HEK293 (cell line): ENCODE results near the gene TMEM170B.
A peak's percentile ranks its signal among the peaks of the same experiment; 100 is the strongest.

Experiments
- CTCF ChIA-PET: fragments of 350-600 bp; formaldehyde crosslinking; extraction: SDS; loops from one replicate; lab custom pipeline; 2021; ENCODE audit warnings: antibody characterized with exemption; lab: Yijun Ruan, JAX
- POLR2A ChIA-PET: fragments of 300-600 bp; formaldehyde crosslinking; extraction: SDS; loops from one replicate; lab custom pipeline; 2020; ENCODE audit warnings: antibody characterized with exemption, inconsistent platforms; lab: Yijun Ruan, JAX
- H3K27ac ChIP-seq: fragments of 200-500 bp; sonication (Bioruptor generic); 2 replicates; pipeline ENCODE4 v1.5.1; 2014; ENCODE audit warnings: low read depth, low read length, control low read depth, inconsistent platforms; ENCODE audit errors: extremely low read depth
- H3K36me3 ChIP-seq, 2 experiments: fragments of 200-500 bp in 1 of 2; sonication (Bioruptor generic) in 1 of 2; 1 replicate in 1 of 2; 2 replicates in 1 of 2; pipeline ENCODE4 v1.5.1; 2014 to 2017; ENCODE audit warnings: inconsistent platforms in 2 of 2, low read length in 2 of 2; ENCODE audit not compliant: control insufficient read depth in 2 of 2, insufficient read depth in 1 of 2
- H3K4me1 ChIP-seq: fragments of 200-500 bp; sonication (Bioruptor generic); 2 replicates; pipeline ENCODE4 v1.5.1; 2014; ENCODE audit warnings: mild to moderate bottlenecking, low read length, inconsistent platforms; ENCODE audit not compliant: control insufficient read depth, insufficient read depth
- H3K4me3 ChIP-seq: 2 replicates; pipeline ENCODE4 v1.5.1; 2011; ENCODE audit warnings: low read depth, mild to moderate bottlenecking, control low read depth, low read length, moderate library complexity
- H3K9me3 ChIP-seq: fragments of 200-500 bp; sonication (Bioruptor generic); 2 replicates; pipeline ENCODE4 v1.5.1; 2014; ENCODE audit warnings: low read depth, low read length, inconsistent platforms; ENCODE audit not compliant: control insufficient read depth, insufficient read depth
- EGR2 ChIP-seq: fragments of 450-650 bp; formaldehyde crosslinking; IDR thresholded peaks from 2 replicates; pipeline ENCODE4 v1.5.1; 2016; ENCODE audit warnings: low read depth, missing biosample characterization, missing genetic modification characterization
- KLF10 ChIP-seq: fragments of 450-650 bp; IDR thresholded peaks from 2 replicates; pipeline ENCODE4 v1.5.1; 2018; ENCODE audit warnings: missing biosample characterization, mild to moderate bottlenecking, missing genetic modification characterization
- MYNN ChIP-seq: fragments of 450-650 bp; formaldehyde crosslinking; IDR thresholded peaks from 2 replicates; pipeline ENCODE4 v1.5.1; 2016; ENCODE audit warnings: missing biosample characterization, missing genetic modification characterization, borderline replicate concordance
- SCRT1 ChIP-seq: fragments of 450-650 bp; formaldehyde crosslinking; IDR thresholded peaks from 2 replicates; pipeline ENCODE4 v1.5.1; 2016; ENCODE audit warnings: missing biosample characterization, missing genetic modification characterization, borderline replicate concordance
- SP2 ChIP-seq: fragments of 450-650 bp; formaldehyde crosslinking; IDR thresholded peaks from 2 replicates; pipeline ENCODE4 v1.5.1; 2016; ENCODE audit warnings: missing biosample characterization, missing genetic modification characterization
- ZFP3 ChIP-seq: fragments of 450-650 bp; formaldehyde crosslinking; IDR thresholded peaks from 2 replicates; pipeline ENCODE4 v1.5.1; 2016; ENCODE audit warnings: low read depth, missing biosample characterization, missing genetic modification characterization
- ZNF221 ChIP-seq: fragments of 450-650 bp; formaldehyde crosslinking; IDR thresholded peaks from 2 replicates; pipeline ENCODE4 v1.5.1; 2017; ENCODE audit warnings: missing biosample characterization, missing genetic modification characterization, borderline replicate concordance
- ZNF248 ChIP-seq: fragments of 450-650 bp; formaldehyde crosslinking; IDR thresholded peaks from 2 replicates; pipeline ENCODE4 v1.5.1; 2017; ENCODE audit warnings: missing biosample characterization, missing genetic modification characterization
- ZNF341 ChIP-seq: fragments of 450-650 bp; formaldehyde crosslinking; IDR thresholded peaks from 2 replicates; pipeline ENCODE4; 2016; ENCODE audit warnings: low read depth, missing biosample characterization, missing genetic modification characterization
- ZNF423 ChIP-seq: fragments of 450-650 bp; formaldehyde crosslinking; IDR thresholded peaks from 2 replicates; pipeline ENCODE4 v1.5.1; 2016; ENCODE audit warnings: missing biosample characterization, missing genetic modification characterization
- ZNF426 ChIP-seq: fragments of 450-650 bp; formaldehyde crosslinking; IDR thresholded peaks from 2 replicates; pipeline ENCODE4 v1.5.1; 2017; ENCODE audit warnings: missing biosample characterization, missing genetic modification characterization, mild to moderate bottlenecking, inconsistent platforms, moderate library complexity
- ZNF433 ChIP-seq: fragments of 450-650 bp; formaldehyde crosslinking; IDR thresholded peaks from 2 replicates; pipeline ENCODE4 v1.5.1; 2016; ENCODE audit warnings: missing biosample characterization, missing genetic modification characterization, low read depth
- ZNF510 ChIP-seq: fragments of 450-650 bp; formaldehyde crosslinking; IDR thresholded peaks from 2 replicates; pipeline ENCODE4 v1.5.1; 2018; ENCODE audit warnings: mild to moderate bottlenecking, missing genetic modification characterization, missing biosample characterization; ENCODE audit not compliant: insufficient replicate concordance
- ZNF514 ChIP-seq: fragments of 450-650 bp; formaldehyde crosslinking; IDR thresholded peaks from 2 replicates; pipeline ENCODE4 v1.5.1; 2016; ENCODE audit warnings: missing biosample characterization, missing genetic modification characterization
- ZNF629 ChIP-seq: fragments of 450-650 bp; formaldehyde crosslinking; IDR thresholded peaks from 2 replicates; pipeline ENCODE4 v1.5.1; 2017; ENCODE audit warnings: missing biosample characterization, missing genetic modification characterization
- ZNF639 ChIP-seq: fragments of 450-650 bp; formaldehyde crosslinking; IDR thresholded peaks from 2 replicates; pipeline ENCODE4 v1.5.1; 2016; ENCODE audit warnings: missing biosample characterization, missing genetic modification characterization
- ZNF677 ChIP-seq: fragments of 450-650 bp; IDR thresholded peaks from 2 replicates; pipeline ENCODE4 v1.5.0; 2018; ENCODE audit warnings: missing biosample characterization, mild to moderate bottlenecking, missing genetic modification characterization, moderate library complexity
- ZNF843 ChIP-seq: fragments of 450-650 bp; formaldehyde crosslinking; IDR thresholded peaks from 2 replicates; pipeline ENCODE4 v1.5.1; 2016; ENCODE audit warnings: missing biosample characterization, missing genetic modification characterization
- TF ChIP-seq, protein P1 (sequence below): fragments of 450-650 bp; formaldehyde crosslinking; IDR thresholded peaks from 2 replicates; pipeline ENCODE4 v1.5.1; 2017; ENCODE audit warnings: missing biosample characterization, missing genetic modification characterization
- TF ChIP-seq, protein P2 (sequence below): fragments of 450-650 bp; formaldehyde crosslinking; IDR thresholded peaks from 2 replicates; pipeline ENCODE4 v1.5.1; 2017; ENCODE audit warnings: missing biosample characterization, mild to moderate bottlenecking, missing genetic modification characterization, moderate library complexity
- TF ChIP-seq, protein P3 (sequence below): fragments of 450-650 bp; formaldehyde crosslinking; IDR thresholded peaks from 2 replicates; pipeline ENCODE4 v1.5.1; 2016; ENCODE audit warnings: missing biosample characterization, missing genetic modification characterization

TMEM170B gene

DNA sequence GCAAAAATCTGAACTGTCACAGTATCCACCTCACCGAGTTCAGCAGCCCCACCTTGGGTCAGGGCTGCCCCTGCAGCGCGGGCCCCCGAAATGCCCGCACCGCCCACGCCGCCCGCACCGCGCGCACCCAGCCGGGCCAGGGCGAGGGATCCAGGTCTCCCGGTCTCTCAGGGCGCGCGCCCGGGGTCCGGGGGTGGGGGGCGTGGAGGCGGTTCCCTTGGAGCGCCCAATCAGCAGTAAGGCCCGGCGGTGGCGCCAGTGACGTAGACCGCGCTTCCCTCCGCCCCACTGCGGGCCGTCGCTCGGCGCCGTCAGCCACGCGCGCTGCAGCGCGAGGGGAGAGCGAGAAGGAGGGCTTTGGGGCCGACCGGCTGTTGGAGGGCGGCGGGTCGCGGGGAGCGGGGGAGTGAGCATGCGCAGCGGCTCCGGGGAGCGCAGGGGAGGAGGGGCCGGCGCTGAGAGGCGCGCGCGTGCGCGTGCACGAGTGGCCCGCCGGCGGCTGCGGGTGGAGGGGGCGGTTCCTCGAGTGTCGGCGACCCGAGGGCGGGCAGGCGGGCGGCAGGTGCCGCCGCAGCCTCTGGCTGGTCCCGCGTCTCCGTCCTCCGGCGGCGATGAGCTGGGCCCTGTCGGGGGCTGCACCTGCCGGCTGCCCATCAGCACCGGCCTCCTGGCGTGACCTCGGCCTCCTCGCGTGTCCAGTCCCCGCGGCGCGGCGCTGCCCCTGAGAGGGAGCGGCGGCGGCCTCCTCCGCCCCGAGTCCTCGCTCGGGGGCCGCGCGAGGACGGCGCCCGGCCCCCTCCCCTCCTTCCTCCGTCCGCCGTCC, at the start of gene TMEM170B (continued):
- no peak for TF ChIP-seq ZNF639
- TF ChIP-seq ZNF248 (tag by site-specific recombination), result no peak
- TF ChIP-seq ZNF510 (tag by site-specific recombination), result no peak
- TF ChIP-seq, protein P1, sequence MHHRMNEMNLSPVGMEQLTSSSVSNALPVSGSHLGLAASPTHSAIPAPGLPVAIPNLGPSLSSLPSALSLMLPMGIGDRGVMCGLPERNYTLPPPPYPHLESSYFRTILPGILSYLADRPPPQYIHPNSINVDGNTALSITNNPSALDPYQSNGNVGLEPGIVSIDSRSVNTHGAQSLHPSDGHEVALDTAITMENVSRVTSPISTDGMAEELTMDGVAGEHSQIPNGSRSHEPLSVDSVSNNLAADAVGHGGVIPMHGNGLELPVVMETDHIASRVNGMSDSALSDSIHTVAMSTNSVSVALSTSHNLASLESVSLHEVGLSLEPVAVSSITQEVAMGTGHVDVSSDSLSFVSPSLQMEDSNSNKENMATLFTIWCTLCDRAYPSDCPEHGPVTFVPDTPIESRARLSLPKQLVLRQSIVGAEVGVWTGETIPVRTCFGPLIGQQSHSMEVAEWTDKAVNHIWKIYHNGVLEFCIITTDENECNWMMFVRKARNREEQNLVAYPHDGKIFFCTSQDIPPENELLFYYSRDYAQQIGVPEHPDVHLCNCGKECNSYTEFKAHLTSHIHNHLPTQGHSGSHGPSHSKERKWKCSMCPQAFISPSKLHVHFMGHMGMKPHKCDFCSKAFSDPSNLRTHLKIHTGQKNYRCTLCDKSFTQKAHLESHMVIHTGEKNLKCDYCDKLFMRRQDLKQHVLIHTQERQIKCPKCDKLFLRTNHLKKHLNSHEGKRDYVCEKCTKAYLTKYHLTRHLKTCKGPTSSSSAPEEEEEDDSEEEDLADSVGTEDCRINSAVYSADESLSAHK (tag by site-specific recombination), result no peak
- TF ChIP-seq KLF10 (tag by site-specific recombination), result peak; percentile 86
- TF ChIP-seq MYNN, result no peak
- no peak for TF ChIP-seq ZNF221
- no peak for TF ChIP-seq ZNF426 (tag by site-specific recombination)
- no peak for TF ChIP-seq ZFP3 (tag by site-specific recombination)
- TF ChIP-seq ZNF843 (tag by site-specific recombination), result no peak
- no peak for TF ChIP-seq ZNF433 (tag by site-specific recombination)
- TF ChIP-seq SCRT1 (tag by site-specific recombination), result no peak
- TF ChIP-seq SP2 (tag by site-specific recombination), result peak; percentile 90
- TF ChIP-seq, protein P2, sequence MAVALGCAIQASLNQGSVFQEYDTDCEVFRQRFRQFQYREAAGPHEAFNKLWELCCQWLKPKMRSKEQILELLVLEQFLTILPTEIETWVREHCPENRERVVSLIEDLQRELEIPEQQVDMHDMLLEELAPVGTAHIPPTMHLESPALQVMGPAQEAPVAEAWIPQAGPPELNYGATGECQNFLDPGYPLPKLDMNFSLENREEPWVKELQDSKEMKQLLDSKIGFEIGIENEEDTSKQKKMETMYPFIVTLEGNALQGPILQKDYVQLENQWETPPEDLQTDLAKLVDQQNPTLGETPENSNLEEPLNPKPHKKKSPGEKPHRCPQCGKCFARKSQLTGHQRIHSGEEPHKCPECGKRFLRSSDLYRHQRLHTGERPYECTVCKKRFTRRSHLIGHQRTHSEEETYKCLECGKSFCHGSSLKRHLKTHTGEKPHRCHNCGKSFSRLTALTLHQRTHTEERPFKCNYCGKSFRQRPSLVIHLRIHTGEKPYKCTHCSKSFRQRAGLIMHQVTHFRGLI, result peak; percentile 39; the same call in 1 of the 2 replicates
- TF ChIP-seq EGR2 (tag by site-specific recombination), result peak; percentile 74
- TF ChIP-seq ZNF629 (tag by site-specific recombination), result peak; percentile 63
- peak; percentile 57 for TF ChIP-seq ZNF341 (tag by site-specific recombination)
- 0 out of 2 replicates have a peak, but pooled peaks have one; percentile 42 for TF ChIP-seq ZNF677 (tag by site-specific recombination)
- TF ChIP-seq, all 188 proteins: peak for 29

DNA sequence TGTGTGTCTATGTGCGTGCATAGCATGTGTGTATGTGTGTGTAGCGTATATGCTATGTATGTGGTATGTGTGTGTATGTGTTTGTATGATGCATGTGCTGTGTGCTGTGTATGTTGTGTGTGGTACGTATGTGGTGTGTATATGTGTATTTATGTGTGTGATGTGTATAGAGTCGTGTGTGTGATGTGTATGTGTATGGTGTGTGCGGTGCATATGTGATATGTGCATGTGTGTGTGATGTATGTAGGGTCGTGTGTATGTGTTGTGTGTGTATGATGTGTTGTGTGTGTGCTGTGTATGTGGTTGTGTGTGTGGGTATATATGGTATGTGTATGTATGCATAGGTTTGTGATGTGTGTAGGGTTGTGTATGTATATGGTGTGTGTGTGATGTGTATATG, 46.6 kb upstream of the TMEM170B start:
- Histone ChIP-seq H3K4me3 (no peak overlapping the region), H3K36me3 (no peaks in the 10 kb centered on the region), H3K4me1 (no peaks in the 10 kb centered on the region), H3K9me3 (no peaks in the 10 kb centered on the region), H3K27ac (no peak overlapping the region)
- ChIA-PET CTCF (no interaction called here), POLR2A (no interaction called here)
- TF ChIP-seq, protein P3, sequence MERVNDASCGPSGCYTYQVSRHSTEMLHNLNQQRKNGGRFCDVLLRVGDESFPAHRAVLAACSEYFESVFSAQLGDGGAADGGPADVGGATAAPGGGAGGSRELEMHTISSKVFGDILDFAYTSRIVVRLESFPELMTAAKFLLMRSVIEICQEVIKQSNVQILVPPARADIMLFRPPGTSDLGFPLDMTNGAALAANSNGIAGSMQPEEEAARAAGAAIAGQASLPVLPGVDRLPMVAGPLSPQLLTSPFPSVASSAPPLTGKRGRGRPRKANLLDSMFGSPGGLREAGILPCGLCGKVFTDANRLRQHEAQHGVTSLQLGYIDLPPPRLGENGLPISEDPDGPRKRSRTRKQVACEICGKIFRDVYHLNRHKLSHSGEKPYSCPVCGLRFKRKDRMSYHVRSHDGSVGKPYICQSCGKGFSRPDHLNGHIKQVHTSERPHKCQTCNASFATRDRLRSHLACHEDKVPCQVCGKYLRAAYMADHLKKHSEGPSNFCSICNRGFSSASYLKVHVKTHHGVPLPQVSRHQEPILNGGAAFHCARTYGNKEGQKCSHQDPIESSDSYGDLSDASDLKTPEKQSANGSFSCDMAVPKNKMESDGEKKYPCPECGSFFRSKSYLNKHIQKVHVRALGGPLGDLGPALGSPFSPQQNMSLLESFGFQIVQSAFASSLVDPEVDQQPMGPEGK (tag by site-specific recombination), result no peak
- TF ChIP-seq ZNF514 (tag by site-specific recombination), result 0 out of 2 replicates have a peak, but pooled peaks have one; percentile 35
- TF ChIP-seq ZNF423 (tag by site-specific recombination), result no peak
